ENCODE data around the gene PNPO.
"Not testable (repeated sequence)": the region's sequence is repeated elsewhere in the genome, so short reads cannot be mapped to it uniquely, and the experiment has no call there.

The PNPO gene

GRCh38 chr17:47927821-47928400 is 13.5 kb upstream of the PNPO start:
- Mint-ChIP-seq H3K36me3 (ENCODE audit: insufficient read depth) (peaks cover 46% of the 10 kb centered on the region), H3K9me3 (no peaks in the 10 kb centered on the region), H3K27me3 (no peaks in the 10 kb centered on the region), H3K27ac (ENCODE audit: low read depth) (peak overlapping the region; percentile 8), H3K4me1 (peaks cover 10% of the 10 kb centered on the region), H3K4me3 (no peak overlapping the region)
- ATAC-seq (replicated peaks; ENCODE audit: extremely low read depth, poor library complexity, severe bottlenecking) (no peak), DNase-seq (ENCODE audit: low spot score in 2 of 2) (no peak)

- H3K4me3 Mint-ChIP-seq: no peak overlapping the region
- peaks cover 43% of the 10 kb centered on the region for H3K36me3 Mint-ChIP-seq (ENCODE audit: insufficient read depth)
- no peak for DNase-seq (ENCODE audit: low spot score in 2 of 2)
- no peaks in the 10 kb centered on the region for H3K27me3 Mint-ChIP-seq
- no peak for ATAC-seq (replicated peaks; ENCODE audit: extremely low read depth, poor library complexity, severe bottlenecking)
- peaks cover 10% of the 10 kb centered on the region for H3K4me1 Mint-ChIP-seq
- H3K9me3 Mint-ChIP-seq: no peaks in the 10 kb centered on the region
- H3K27ac Mint-ChIP-seq (ENCODE audit: low read depth): peak overlapping the region; percentile 8
These were observed 13.0 kb upstream of the PNPO start for GRCh38 chr17:47928415-47928814.

GRCh38 chr17:47929218-47930000 is 12.0 kb upstream of the PNPO start:
- DNase-seq (ENCODE audit: low spot score in 2 of 2) (no peak), ATAC-seq (replicated peaks; ENCODE audit: extremely low read depth, poor library complexity, severe bottlenecking) (no peak)
- Mint-ChIP-seq H3K27ac (ENCODE audit: low read depth) (no peak overlapping the region), H3K36me3 (ENCODE audit: insufficient read depth) (peaks cover 34% of the 10 kb centered on the region), H3K9me3 (no peaks in the 10 kb centered on the region), H3K4me1 (peaks cover 10% of the 10 kb centered on the region), H3K27me3 (no peaks in the 10 kb centered on the region), H3K4me3 (no peak overlapping the region)

GRCh38 chr17:47931848-47932247 is 9.5 kb upstream of the PNPO start:
- no peak for ATAC-seq (replicated peaks; ENCODE audit: extremely low read depth, poor library complexity, severe bottlenecking)
- no peaks in the 10 kb centered on the region for H3K27me3 Mint-ChIP-seq
- H3K27ac Mint-ChIP-seq (ENCODE audit: low read depth): peak overlapping the region; percentile 74
- H3K36me3 Mint-ChIP-seq (ENCODE audit: insufficient read depth): peaks cover 15% of the 10 kb centered on the region
- H3K9me3 Mint-ChIP-seq: no peaks in the 10 kb centered on the region
- H3K4me3 Mint-ChIP-seq: no peak overlapping the region
- no peak for DNase-seq (ENCODE audit: low spot score in 2 of 2)
- H3K4me1 Mint-ChIP-seq: peaks cover 12% of the 10 kb centered on the region

- H3K27me3 Mint-ChIP-seq: no peaks in the 10 kb centered on the region
- ATAC-seq (replicated peaks; ENCODE audit: extremely low read depth, poor library complexity, severe bottlenecking) (no peak), DNase-seq (ENCODE audit: low spot score in 2 of 2) (no peak)
- H3K36me3 Mint-ChIP-seq (ENCODE audit: insufficient read depth): peaks cover 2% of the 10 kb centered on the region
- H3K4me3 Mint-ChIP-seq: no peak overlapping the region
- no peaks in the 10 kb centered on the region for H3K9me3 Mint-ChIP-seq
- H3K27ac Mint-ChIP-seq (ENCODE audit: low read depth): peak overlapping the region; percentile 10
- peaks cover 11% of the 10 kb centered on the region for H3K4me1 Mint-ChIP-seq
These were observed 6.5 kb upstream of the PNPO start for GRCh38 chr17:47934856-47935255.

- DNase-seq (ENCODE audit: low spot score in 2 of 2); H3K4me3 Mint-ChIP-seq; H3K27ac Mint-ChIP-seq (ENCODE audit: low read depth); ATAC-seq (replicated peaks; ENCODE audit: extremely low read depth, poor library complexity, severe bottlenecking); H3K9me3 Mint-ChIP-seq; H3K27me3 Mint-ChIP-seq; H3K36me3 Mint-ChIP-seq (ENCODE audit: insufficient read depth): not testable (repeated sequence)
- H3K4me1 Mint-ChIP-seq: peaks cover 11% of the 10 kb centered on the region
These were observed 5.9 kb upstream of the PNPO start for GRCh38 chr17:47935468-47935867.

GRCh38 chr17:47935961-47936360 is 5.4 kb upstream of the PNPO start:
- no peaks in the 10 kb centered on the region for H3K9me3 Mint-ChIP-seq
- H3K4me3 Mint-ChIP-seq: no peak overlapping the region
- H3K27me3 Mint-ChIP-seq: no peaks in the 10 kb centered on the region
- no peak for ATAC-seq (replicated peaks; ENCODE audit: extremely low read depth, poor library complexity, severe bottlenecking)
- peaks cover 14% of the 10 kb centered on the region for H3K4me1 Mint-ChIP-seq
- no peak for DNase-seq (ENCODE audit: low spot score in 2 of 2)
- H3K36me3 Mint-ChIP-seq (ENCODE audit: insufficient read depth): no peaks in the 10 kb centered on the region
- H3K27ac Mint-ChIP-seq (ENCODE audit: low read depth): no peak overlapping the region

- DNase-seq (ENCODE audit: low spot score in 2 of 2) (no peak), ATAC-seq (replicated peaks; ENCODE audit: extremely low read depth, poor library complexity, severe bottlenecking) (no peak)
- Mint-ChIP-seq H3K4me1 (peaks cover 22% of the 10 kb centered on the region), H3K9me3 (no peaks in the 10 kb centered on the region), H3K36me3 (ENCODE audit: insufficient read depth) (peaks cover 4% of the 10 kb centered on the region), H3K4me3 (no peak overlapping the region), H3K27me3 (no peaks in the 10 kb centered on the region), H3K27ac (ENCODE audit: low read depth) (no peak overlapping the region)
These were observed 3.4 kb upstream of the PNPO start for GRCh38 chr17:47937941-47938340.

GRCh38 chr17:47942096-47942510 is 732 bp downstream of the PNPO start:
- Mint-ChIP-seq H3K4me1 (peaks cover 40% of the 10 kb centered on the region), H3K9me3 (no peaks in the 10 kb centered on the region), H3K4me3 (peak overlapping the region; percentile 81), H3K27me3 (no peaks in the 10 kb centered on the region), H3K36me3 (ENCODE audit: insufficient read depth) (peaks cover 6% of the 10 kb centered on the region), H3K27ac (ENCODE audit: low read depth) (peak overlapping the region; percentile 85)
- DNase-seq (ENCODE audit: low spot score in 2 of 2) (no peak), ATAC-seq (replicated peaks; ENCODE audit: extremely low read depth, poor library complexity, severe bottlenecking) (no peak)

- ATAC-seq (replicated peaks; ENCODE audit: extremely low read depth, poor library complexity, severe bottlenecking): no peak
- H3K4me3 Mint-ChIP-seq: peak overlapping the region; percentile 81
- peaks cover 6% of the 10 kb centered on the region for H3K36me3 Mint-ChIP-seq (ENCODE audit: insufficient read depth)
- no peaks in the 10 kb centered on the region for H3K27me3 Mint-ChIP-seq
- no peak overlapping the region for H3K27ac Mint-ChIP-seq (ENCODE audit: low read depth)
- H3K9me3 Mint-ChIP-seq: no peaks in the 10 kb centered on the region
- H3K4me1 Mint-ChIP-seq: peaks cover 42% of the 10 kb centered on the region
- no peak for DNase-seq (ENCODE audit: low spot score in 2 of 2)
These were observed 1.2 kb downstream of the PNPO start for GRCh38 chr17:47942568-47942967.

GRCh38 chr17:47945080-47945479 is 3.7 kb downstream of the PNPO start:
- ATAC-seq (replicated peaks; ENCODE audit: extremely low read depth, poor library complexity, severe bottlenecking) (no peak), DNase-seq (ENCODE audit: low spot score in 2 of 2) (no peak)
- H3K9me3 Mint-ChIP-seq: no peaks in the 10 kb centered on the region
- peaks cover 56% of the 10 kb centered on the region for H3K4me1 Mint-ChIP-seq
- H3K27ac Mint-ChIP-seq (ENCODE audit: low read depth): peak overlapping the region; percentile 42
- peaks cover 12% of the 10 kb centered on the region for H3K36me3 Mint-ChIP-seq (ENCODE audit: insufficient read depth)
- peak overlapping the region; percentile 37 for H3K4me3 Mint-ChIP-seq
- H3K27me3 Mint-ChIP-seq: no peaks in the 10 kb centered on the region

GRCh38 chr17:47945529-47946508 is 4.4 kb downstream of the PNPO start:
- Mint-ChIP-seq H3K4me1 (peaks cover 55% of the 10 kb centered on the region), H3K9me3 (no peaks in the 10 kb centered on the region), H3K27ac (ENCODE audit: low read depth) (peak overlapping the region; percentile 42), H3K4me3 (peak overlapping the region; percentile 37), H3K27me3 (no peaks in the 10 kb centered on the region), H3K36me3 (ENCODE audit: insufficient read depth) (peaks cover 12% of the 10 kb centered on the region)
- DNase-seq (ENCODE audit: low spot score in 2 of 2) (no peak), ATAC-seq (replicated peaks; ENCODE audit: extremely low read depth, poor library complexity, severe bottlenecking) (no peak)
